Naive thymus-derived CD8-positive, alpha-beta T cell (primary cell): ENCODE results near the gene MAGI1. TPM values are rescaled to one million over a fixed set of nuclear protein-coding genes. Genes with fewer than 3 reads are reported as not detected.

ENCODE experiments used
- ATAC-seq, 2 donors: fragments of 150-1000 bp; cut with Tn5 transposase in 1 of 2; sonication (Bioruptor Pico), chemical (Tn5 transposase) in 1 of 2; 1 replicate in 1 of 2; 2 replicates in 1 of 2; pipeline ENCODE4 v1.10.0; 2021; ENCODE audit warnings: mild to moderate bottlenecking in 2 of 2, moderate library complexity in 2 of 2
- POLR2A ChIA-PET: fragments of 350-600 bp; sonication (Branson Sonifier 250); formaldehyde crosslinking; loops from one replicate; lab custom pipeline; 2021; ENCODE audit warnings: antibody characterized with exemption; lab: Charles Lee
- DNase-seq, 10 donors: peaks; one replicate each; pipeline versions ENCODE4 v3.0.0 to v3.0.0-alpha.2; 2020 to 2022
- H3K27ac Mint-ChIP-seq, 10 donors: one replicate each; pipeline ENCODE4 v1.8.0; 2020 to 2022; ENCODE audit warnings: mild to moderate bottlenecking in 10 of 10, mixed read lengths in 10 of 10, moderate library complexity in 4 of 10, inconsistent platforms in 1 of 10
- H3K27me3 Mint-ChIP-seq, 5 donors: one replicate each; pipeline ENCODE4 v1.8.0; 2021 to 2022; ENCODE audit warnings: mixed read lengths in 5 of 5
- H3K36me3 Mint-ChIP-seq, 3 donors: one replicate each; pipeline ENCODE4 v1.8.0; 2020 to 2022; ENCODE audit warnings: mixed read lengths in 3 of 3, mild to moderate bottlenecking in 2 of 3, inconsistent platforms in 1 of 3
- H3K4me1 Mint-ChIP-seq, 4 donors: one replicate each; pipeline ENCODE4 v1.8.0; 2021 to 2022; ENCODE audit warnings: mixed read lengths in 4 of 4
- H3K4me3 Mint-ChIP-seq, 10 donors: one replicate each; pipeline ENCODE4 v1.8.0; 2020 to 2022; ENCODE audit warnings: mild to moderate bottlenecking in 10 of 10, mixed read lengths in 10 of 10, moderate library complexity in 6 of 10, inconsistent platforms in 1 of 10
- H3K9me3 Mint-ChIP-seq, 9 donors: one replicate each; pipeline ENCODE4 v1.8.0; 2020 to 2022; ENCODE audit warnings: mixed read lengths in 9 of 9, mild to moderate bottlenecking in 3 of 9, inconsistent platforms in 1 of 9, moderate library complexity in 1 of 9
- polyA plus RNA-seq, 3 donors: library from polyadenylated mRNA; unstranded; fragments of 300-500 nt; fragmentation: Illumina TruSeq; gene quantifications; one replicate each; pipeline ENCODE4 v1.2.3, GENCODE V29; 2021
- total RNA-seq, 8 experiments: library from RNA in 2 of 8; stranded (reverse) in 2 of 8; gene quantifications; one replicate each; pipeline ENCODE4 v1.2.3 and lab custom pipeline; 2021 to 2026

The MAGI1 gene
- total and polyA plus RNA-seq, 5 experiments from 2014 or later = not detected

- peaks cover 0 to 4% (median 0%) of the 10 kb centered on the region in 3 donors for H3K36me3 Mint-ChIP-seq
- POLR2A ChIA-PET = no interaction called here
- no peak overlapping the region for H3K4me3 Mint-ChIP-seq
- DNase-seq = no peak
- no peaks in the 10 kb centered on the region for H3K4me1 Mint-ChIP-seq
- no peak overlapping the region for H3K27ac Mint-ChIP-seq
- ATAC-seq = no peak
- H3K27me3 Mint-ChIP-seq = no peaks in the 10 kb centered on the region
- H3K9me3 Mint-ChIP-seq = peaks cover 0 to 7% (median 0%) of the 10 kb centered on the region in 9 donors
Observed at GRCh38 chr3:65666448-65667091, 372.1 kb downstream of the MAGI1 start.

GRCh38 chr3:65665915-65666314, 372.8 kb downstream of the MAGI1 start:
- Mint-ChIP-seq H3K27me3 (no peaks in the 10 kb centered on the region), H3K9me3 (peaks cover 0 to 7% (median 0%) of the 10 kb centered on the region in 9 donors), H3K27ac (no peak overlapping the region), H3K4me3 (no peak overlapping the region), H3K36me3 (peaks cover 0 to 4% (median 0%) of the 10 kb centered on the region in 3 donors), H3K4me1 (no peaks in the 10 kb centered on the region)
- DNase-seq (no peak), ATAC-seq (no peak)
- POLR2A ChIA-PET = no interaction called here

- DNase-seq = no peak
- H3K9me3 Mint-ChIP-seq = peaks cover 0 to 9% (median 0%) of the 10 kb centered on the region in 9 donors
- no peak overlapping the region for H3K27ac Mint-ChIP-seq
Observed at GRCh38 chr3:65664931-65665330, 373.8 kb downstream of the MAGI1 start.

GRCh38 chr3:65664446-65664845, 374.3 kb downstream of the MAGI1 start:
- Mint-ChIP-seq H3K27me3 (no peaks in the 10 kb centered on the region), H3K36me3 (peaks cover 0 to 4% (median 0%) of the 10 kb centered on the region in 3 donors), H3K9me3 (peaks cover 0 to 9% (median 0%) of the 10 kb centered on the region in 9 donors), H3K27ac (no peak overlapping the region), H3K4me3 (no peak overlapping the region), H3K4me1 (no peaks in the 10 kb centered on the region)
- ATAC-seq (no peak), DNase-seq (no peak)
- POLR2A ChIA-PET = no interaction called here

More at GRCh38 chr3:65664931-65665330, 373.8 kb downstream of the MAGI1 start:
- POLR2A ChIA-PET = no interaction called here
- H3K36me3 Mint-ChIP-seq = peaks cover 0 to 4% (median 0%) of the 10 kb centered on the region in 3 donors
- no peak overlapping the region for H3K4me3 Mint-ChIP-seq
- H3K4me1 Mint-ChIP-seq = no peaks in the 10 kb centered on the region
- no peaks in the 10 kb centered on the region for H3K27me3 Mint-ChIP-seq
- no peak for ATAC-seq

GRCh38 chr3:65662095-65662494, 376.6 kb downstream of the MAGI1 start:
- Mint-ChIP-seq H3K27ac (no peak overlapping the region), H3K36me3 (peaks cover 0 to 7% (median 0%) of the 10 kb centered on the region in 3 donors), H3K9me3 (peaks cover 0 to 8% (median 0%) of the 10 kb centered on the region in 9 donors), H3K27me3 (no peaks in the 10 kb centered on the region), H3K4me1 (no peaks in the 10 kb centered on the region), H3K4me3 (no peak overlapping the region)
- DNase-seq (no peak), ATAC-seq (no peak)
- POLR2A ChIA-PET = no interaction called here

GRCh38 chr3:65660000-65660598, 378.6 kb downstream of the MAGI1 start:
- ATAC-seq (no peak), DNase-seq (no peak)
- H3K27ac Mint-ChIP-seq = no peak overlapping the region
- H3K27me3 Mint-ChIP-seq = peaks cover 0 to 2% (median 0%) of the 10 kb centered on the region in 5 donors
- POLR2A ChIA-PET = no interaction called here
- H3K4me3 Mint-ChIP-seq = no peak overlapping the region
- peaks cover 0 to 5% (median 0%) of the 10 kb centered on the region in 3 donors for H3K36me3 Mint-ChIP-seq
- peaks cover 0 to 10% (median 0%) of the 10 kb centered on the region in 9 donors for H3K9me3 Mint-ChIP-seq
- H3K4me1 Mint-ChIP-seq = no peaks in the 10 kb centered on the region

GRCh38 chr3:65659396-65659795, 379.3 kb downstream of the MAGI1 start:
- ATAC-seq = no peak
- peaks cover 0 to 5% (median 0%) of the 10 kb centered on the region in 3 donors for H3K36me3 Mint-ChIP-seq
- peaks cover 0 to 2% (median 0%) of the 10 kb centered on the region in 5 donors for H3K27me3 Mint-ChIP-seq
- H3K9me3 Mint-ChIP-seq = peaks cover 0 to 10% (median 0%) of the 10 kb centered on the region in 9 donors
- no peaks in the 10 kb centered on the region for H3K4me1 Mint-ChIP-seq
- POLR2A ChIA-PET = no interaction called here
- DNase-seq = no peak
- H3K4me3 Mint-ChIP-seq = no peak overlapping the region
- H3K27ac Mint-ChIP-seq = no peak overlapping the region

GRCh38 chr3:65658401-65658800, 380.3 kb downstream of the MAGI1 start:
- POLR2A ChIA-PET = no interaction called here
- ATAC-seq (no peak), DNase-seq (no peak)
- Mint-ChIP-seq H3K27me3 (peaks cover 0 to 2% (median 0%) of the 10 kb centered on the region in 5 donors), H3K27ac (no peak overlapping the region), H3K36me3 (peaks cover 0 to 5% (median 0%) of the 10 kb centered on the region in 3 donors), H3K9me3 (peaks cover 0 to 10% (median 0%) of the 10 kb centered on the region in 9 donors), H3K4me1 (no peaks in the 10 kb centered on the region), H3K4me3 (no peak overlapping the region)

- POLR2A ChIA-PET = no interaction called here
- DNase-seq (no peak), ATAC-seq (no peak)
- Mint-ChIP-seq H3K4me3 (no peak overlapping the region), H3K9me3 (peaks cover 0 to 20% (median 8%) of the 10 kb centered on the region in 9 donors), H3K27ac (no peak overlapping the region), H3K27me3 (peaks cover 0 to 4% (median 0%) of the 10 kb centered on the region in 5 donors), H3K36me3 (peaks cover 0 to 5% (median 0%) of the 10 kb centered on the region in 3 donors), H3K4me1 (no peaks in the 10 kb centered on the region)
Observed at GRCh38 chr3:65655061-65655460, 383.7 kb downstream of the MAGI1 start.

GRCh38 chr3:65653731-65654130, 385.0 kb downstream of the MAGI1 start:
- ATAC-seq (no peak), DNase-seq (no peak)
- no peak overlapping the region for H3K27ac Mint-ChIP-seq
- POLR2A ChIA-PET = no interaction called here
- H3K4me1 Mint-ChIP-seq = no peaks in the 10 kb centered on the region
- H3K27me3 Mint-ChIP-seq = peaks cover 0 to 4% (median 0%) of the 10 kb centered on the region in 5 donors
- H3K36me3 Mint-ChIP-seq = peaks cover 0 to 4% (median 0%) of the 10 kb centered on the region in 3 donors
- peaks cover 4 to 23% (median 10%) of the 10 kb centered on the region in 9 donors for H3K9me3 Mint-ChIP-seq
- no peak overlapping the region for H3K4me3 Mint-ChIP-seq

- DNase-seq (no peak), ATAC-seq (no peak)
- Mint-ChIP-seq H3K4me3 (no peak overlapping the region), H3K27ac (no peak overlapping the region), H3K4me1 (no peaks in the 10 kb centered on the region), H3K27me3 (peaks cover 0 to 4% (median 0%) of the 10 kb centered on the region in 5 donors), H3K9me3 (peaks cover 8 to 43% (median 23%) of the 10 kb centered on the region in 9 donors), H3K36me3 (peaks cover 0 to 9% (median 0%) of the 10 kb centered on the region in 3 donors)
- POLR2A ChIA-PET = no interaction called here
Observed at GRCh38 chr3:65650247-65650646, 388.5 kb downstream of the MAGI1 start.

GRCh38 chr3:65647369-65647768, 391.3 kb downstream of the MAGI1 start:
- no peaks in the 10 kb centered on the region for H3K4me1 Mint-ChIP-seq
- H3K9me3 Mint-ChIP-seq = peaks cover 8 to 49% (median 23%) of the 10 kb centered on the region in 9 donors
- H3K27me3 Mint-ChIP-seq = peaks cover 0 to 5% (median 0%) of the 10 kb centered on the region in 5 donors
- peaks cover 0 to 13% (median 0%) of the 10 kb centered on the region in 3 donors for H3K36me3 Mint-ChIP-seq
- POLR2A ChIA-PET = no interaction called here
- no peak overlapping the region for H3K4me3 Mint-ChIP-seq
- ATAC-seq (no peak), DNase-seq (no peak)
- no peak overlapping the region for H3K27ac Mint-ChIP-seq

GRCh38 chr3:65642883-65643282, 395.8 kb downstream of the MAGI1 start:
- POLR2A ChIA-PET = no interaction called here
- peaks cover 5 to 35% (median 17%) of the 10 kb centered on the region in 9 donors for H3K9me3 Mint-ChIP-seq
- peaks cover 0 to 11% (median 1%) of the 10 kb centered on the region in 5 donors for H3K27me3 Mint-ChIP-seq

More at GRCh38 chr3:65642883-65643282, 395.8 kb downstream of the MAGI1 start:
- no peaks in the 10 kb centered on the region for H3K4me1 Mint-ChIP-seq
- no peak for DNase-seq
- peaks cover 0 to 18% (median 0%) of the 10 kb centered on the region in 3 donors for H3K36me3 Mint-ChIP-seq
- no peak overlapping the region for H3K4me3 Mint-ChIP-seq
- H3K27ac Mint-ChIP-seq = no peak overlapping the region
- ATAC-seq = no peak
